Kidney (tissue), 14 donors: Measurements from ENCODE around the gene ATOSB. TPM values are rescaled to one million over a fixed set of nuclear protein-coding genes. Genes with fewer than 3 reads are reported as not detected.

ENCODE experiments used
- DNase-seq, 5 donors: peaks; one replicate each; pipeline ENCODE4 v3.0.0-alpha.2; 2013 to 2020
- FAIRE-seq: peaks from 2 replicates; lab custom pipeline; 2012; peaks lifted over from hg19 to GRCh38; lab: Jason Lieb, UNC
- H3K27ac ChIP-seq, 2 donors: one replicate each; pipeline ENCODE4 v1.7.0; 2013; ENCODE audit warnings: low read depth in 2 of 2, low read length in 2 of 2, inconsistent platforms in 1 of 2
- H3K27me3 ChIP-seq: one replicate; pipeline ENCODE4 v1.7.1; 2013; ENCODE audit warnings: low read length, inconsistent platforms; ENCODE audit not compliant: control insufficient read depth, insufficient read depth
- H3K36me3 ChIP-seq, 3 donors: one replicate each; pipeline versions ENCODE4 v1.7.0 to v1.7.1; 2013; ENCODE audit warnings: low read length in 3 of 3, control low read depth in 1 of 3, inconsistent platforms in 1 of 3; ENCODE audit not compliant: insufficient read depth in 3 of 3, control insufficient read depth in 2 of 3
- H3K4me1 ChIP-seq, 3 donors: one replicate each; pipeline versions ENCODE4 v1.7.0 to v1.7.1; 2013; ENCODE audit warnings: low read length in 3 of 3, inconsistent platforms in 1 of 3, low read depth in 1 of 3; ENCODE audit not compliant: control insufficient read depth in 2 of 3, insufficient read depth in 2 of 3
- H3K4me3 ChIP-seq, 3 donors: one replicate each; pipeline versions ENCODE4 v1.7.0 to v1.8.1; 2013; ENCODE audit warnings: low read length in 3 of 3, control low read depth in 1 of 3, inconsistent platforms in 1 of 3
- H3K9ac ChIP-seq, 3 donors: one replicate each; pipeline versions ENCODE4 v1.7.0 to v1.7.1; 2013; ENCODE audit warnings: low read length in 3 of 3, control low read depth in 1 of 3, inconsistent platforms in 1 of 3
- H3K9me3 ChIP-seq, 3 donors: one replicate each; pipeline versions ENCODE4 v1.7.0 to v1.7.1; 2013; ENCODE audit warnings: low read length in 3 of 3, control low read depth in 1 of 3, inconsistent platforms in 1 of 3; ENCODE audit not compliant: control insufficient read depth in 2 of 3, insufficient read depth in 1 of 3
- CTCF ChIP-seq: IDR thresholded peaks from 3 replicates; pipeline ENCODE4 v1.5.1; 2012; ENCODE audit warnings: mild to moderate bottlenecking, moderate library complexity, borderline replicate concordance; ENCODE audit not compliant: insufficient read depth; ENCODE audit errors: extremely low read depth
- intact Hi-C: fragments of 100-400 bp; cut with DNase I; formaldehyde crosslinking; loops from one replicate; pipeline ENCODE4 v1.11.1; 2022
- polyA plus RNA-seq: library from polyadenylated mRNA; stranded (reverse); fragments of 350-450 nt; fragmentation: Illumina TruSeq; extraction: RNeasy Lipid Tissue Mini Kit (QIAGEN cat#74804); gene quantifications from one replicate; pipeline ENCODE4 v1.2.3, GENCODE V29; 2014; ENCODE audit warnings: low read depth, low replicate concordance; ENCODE audit not compliant: insufficient read depth
- total RNA-seq: library from RNA; stranded (reverse); fragmentation: NEBNext Ultra II Directional; extraction: Animal tissue kit (Norgen Biotek cat#: 25700); gene quantifications from one replicate; pipeline ENCODE4 v1.2.1, GENCODE V29; 2021
- donor health status: control.
- donor health status: control.
- donor health status: control.
- donor health status: control.
- donor health status: control.
- donor health status: DM: yes; HTN: yes; CAD: no.
- donor health status: Normal renal cell carcinoma (clear cell type).

The ATOSB gene
- total and polyA plus RNA-seq, 2 donors from 2014 or later: 18.6 to 19.5 TPM

GRCh38 chr9:35074141-35074540 lies 41.5 kb downstream of the ATOSB start:
- H3K9ac ChIP-seq: no peak overlapping the region
- H3K27me3 ChIP-seq: no peaks in the 10 kb centered on the region
- no peaks in the 10 kb centered on the region for H3K9me3 ChIP-seq
- peaks cover 0 to 5% (median 0%) of the 10 kb centered on the region in 3 donors for H3K36me3 ChIP-seq
- TF ChIP-seq CTCF: no peak
- H3K4me3 ChIP-seq: no peak overlapping the region
- H3K4me1 ChIP-seq: peaks cover 4 to 27% (median 26%) of the 10 kb centered on the region in 3 donors
- intact Hi-C loops: no loop called here
- no peak for DNase-seq
- no peak overlapping the region for H3K27ac ChIP-seq
- no peak for FAIRE-seq

GRCh38 chr9:35073279-35073612 lies 42.4 kb downstream of the ATOSB start:
- Histone ChIP-seq H3K36me3 (peaks cover under 1 to 5% (median 2%) of the 10 kb centered on the region in 3 donors), H3K27me3 (no peaks in the 10 kb centered on the region), H3K9ac (no peak overlapping the region), H3K4me1 (peaks cover 4 to 28% (median 23%) of the 10 kb centered on the region in 3 donors), H3K27ac (peak overlapping the region in 1 of 2 donors; percentile 61), H3K9me3 (no peaks in the 10 kb centered on the region), H3K4me3 (peak overlapping the region in 1 of 3 donors; percentile 85)
- DNase-seq (no peak), FAIRE-seq (no peak)
- intact Hi-C loops: no loop called here
- TF ChIP-seq CTCF: no peak

- peak; percentile 99 for FAIRE-seq
- intact Hi-C loops: no loop called here
- peak; percentile 8 for TF ChIP-seq CTCF
Observed at GRCh38 chr9:35072461-35073278, 43.0 kb downstream of the ATOSB start, which contains the start of gene VCP. Gene VCP, minus strand, starts transcription at chr9:35072625. Its CDS starts 272 bp downstream, at chr9:35072353.

More at GRCh38 chr9:35072461-35073278, 43.0 kb downstream of the ATOSB start, which contains the start of gene VCP:
- Histone ChIP-seq H3K9ac (peak within 1 kb of the TSS; percentile 48 to 92 (median 91)), H3K4me1 (peaks cover 4 to 29% (median 23%) of the 10 kb centered on the region in 3 donors), H3K27ac (peak within 1 kb of the TSS; percentile 93 to 98), H3K36me3 (peaks cover 5 to 10% (median 6%) of the 10 kb centered on the region in 3 donors), H3K9me3 (no peaks in the 10 kb centered on the region), H3K4me3 (peak within 1 kb of the TSS; percentile 66 to 87 (median 85)), H3K27me3 (no peaks in the 10 kb centered on the region)
- DNase-seq: peak; percentile 98 to 99 (median 99)
